AG08395 (cell line): ENCODE measurements around the gene KCNIP4.
"Not testable (repeated sequence)": the region's sequence is repeated elsewhere in the genome, so short reads cannot be mapped to it uniquely, and the experiment has no call there.

Source experiments
- DNase-seq: peaks from one replicate; pipeline ENCODE4 v3.0.0; 2012; ENCODE audit warnings: mixed read lengths, low spot score

KCNIP4 gene

DNA sequence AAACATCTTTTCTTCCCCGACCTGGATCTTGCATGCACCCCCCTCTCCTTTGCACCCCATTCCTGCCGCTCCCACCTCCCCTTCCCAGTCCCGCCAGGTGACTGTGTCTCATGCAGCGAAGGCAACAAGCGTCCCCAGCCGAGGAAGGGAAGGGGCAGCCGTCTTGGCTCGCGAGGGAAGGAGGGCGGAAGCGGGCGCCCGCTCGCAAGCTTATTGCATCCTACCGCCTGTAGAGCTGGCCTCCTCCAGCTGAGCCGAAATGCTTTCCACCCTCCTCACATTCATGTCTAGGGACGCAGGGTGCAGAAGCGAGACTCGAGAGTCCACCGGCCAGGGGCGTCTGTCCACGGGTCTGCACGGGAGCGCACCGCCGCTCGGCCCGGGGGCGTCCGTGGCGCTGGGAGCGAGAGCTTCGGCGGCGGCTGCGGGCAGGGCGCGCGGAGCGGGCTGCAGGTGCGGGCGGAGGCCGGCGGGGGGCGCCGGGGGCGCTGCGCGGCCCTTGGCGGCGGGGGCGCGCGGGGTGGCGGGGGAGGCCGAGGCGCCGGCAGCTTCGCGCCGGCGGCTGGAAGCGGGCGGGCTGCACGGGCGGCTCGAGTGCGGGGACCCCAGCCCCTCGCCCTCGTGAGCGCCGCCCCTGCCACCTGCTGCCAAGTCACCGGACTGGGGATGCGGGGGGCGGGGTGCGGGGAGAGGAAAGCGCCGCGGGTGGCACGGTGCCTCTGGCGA lies at the start of gene KCNIP4:
Gene KCNIP4 (minus strand): TSS at position 426 of the 726 bp plus-strand sequence.
- no peak for DNase-seq

- DNase-seq, result not testable (repeated sequence)
Observed at GRCh38 chr4:21996618-21997017, 48.0 kb upstream of the KCNIP4 start.

GRCh38 chr4:21992330-21992729 lies 43.8 kb upstream of the KCNIP4 start:
- DNase-seq, result no peak

DNA sequence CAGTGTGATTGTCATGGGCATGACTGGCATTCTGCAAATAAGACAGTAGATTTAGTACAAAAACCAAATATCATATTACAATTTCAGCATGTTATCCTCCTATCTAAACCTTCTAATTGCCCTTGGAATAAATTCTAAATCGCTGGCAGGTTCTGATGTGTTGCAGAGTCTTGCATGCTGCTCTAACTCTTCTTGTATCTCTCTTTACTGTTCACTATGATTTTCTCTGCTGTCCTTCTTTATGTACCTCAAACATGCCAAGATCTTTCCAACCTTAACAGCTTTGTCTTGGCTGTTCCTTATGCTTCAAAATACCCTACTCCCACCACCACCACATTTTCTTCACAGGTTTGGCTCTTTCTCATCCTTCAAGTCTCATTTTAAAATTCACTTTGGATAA lies 43.0 kb upstream of the KCNIP4 start:
- no peak for DNase-seq

DNA sequence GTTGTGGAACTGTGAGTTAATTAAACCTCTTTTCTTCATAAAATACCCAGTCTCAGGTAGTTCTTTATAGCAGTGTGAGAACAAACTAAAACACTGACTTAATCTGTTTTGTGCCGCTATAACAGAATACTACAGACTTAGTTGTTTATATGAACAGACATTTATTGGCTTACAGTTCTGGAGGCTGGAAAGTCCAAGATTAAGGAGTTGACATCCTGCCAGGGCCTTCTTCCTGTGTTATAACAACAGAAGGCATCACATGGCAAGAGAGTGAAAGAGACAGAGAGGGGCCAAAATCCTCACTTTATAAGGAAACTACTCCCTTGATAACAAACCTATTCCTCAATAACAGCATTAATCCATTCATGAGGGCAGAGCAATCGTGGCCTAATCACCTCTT lies 42.5 kb upstream of the KCNIP4 start:
- DNase-seq, result no peak

DNA sequence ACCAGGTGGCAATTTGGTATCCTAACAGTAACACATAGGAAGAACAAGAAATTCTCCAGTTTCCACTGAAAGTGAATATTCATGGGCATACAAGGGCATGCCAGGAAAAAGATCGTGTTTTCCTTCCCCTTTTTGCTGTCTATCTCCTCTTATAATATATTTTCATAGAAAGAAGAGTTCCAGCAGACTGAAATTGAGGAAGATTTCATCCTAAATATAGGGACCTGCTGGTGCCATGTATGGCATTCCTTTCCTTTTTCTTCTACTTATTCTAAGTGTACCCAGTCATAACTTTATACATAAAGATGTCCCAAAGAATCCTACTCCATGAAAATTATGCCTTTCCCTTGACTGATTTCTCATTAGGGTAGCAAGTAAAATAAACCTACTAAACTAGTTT lies 40.8 kb upstream of the KCNIP4 start:
- no peak for DNase-seq

DNA sequence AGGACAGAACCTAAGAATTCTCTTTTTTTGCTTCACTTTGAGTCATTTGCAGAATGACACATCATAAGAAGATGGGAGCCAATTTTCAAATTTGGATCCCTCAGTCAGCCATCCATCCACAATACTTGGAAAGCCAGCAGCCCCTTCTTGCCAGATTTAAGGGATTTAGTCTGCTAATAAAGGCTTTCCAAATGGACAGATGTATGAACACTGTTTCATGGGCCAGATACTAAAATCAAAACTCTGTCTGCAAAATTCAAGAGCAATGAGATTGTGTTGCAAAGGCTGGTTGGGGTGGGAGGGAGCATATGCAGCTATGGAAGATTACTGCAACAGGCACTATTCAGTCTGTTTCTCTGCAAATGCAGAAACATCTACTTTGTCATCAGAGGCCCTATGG lies 37.7 kb upstream of the KCNIP4 start:
- DNase-seq, result no peak

DNA sequence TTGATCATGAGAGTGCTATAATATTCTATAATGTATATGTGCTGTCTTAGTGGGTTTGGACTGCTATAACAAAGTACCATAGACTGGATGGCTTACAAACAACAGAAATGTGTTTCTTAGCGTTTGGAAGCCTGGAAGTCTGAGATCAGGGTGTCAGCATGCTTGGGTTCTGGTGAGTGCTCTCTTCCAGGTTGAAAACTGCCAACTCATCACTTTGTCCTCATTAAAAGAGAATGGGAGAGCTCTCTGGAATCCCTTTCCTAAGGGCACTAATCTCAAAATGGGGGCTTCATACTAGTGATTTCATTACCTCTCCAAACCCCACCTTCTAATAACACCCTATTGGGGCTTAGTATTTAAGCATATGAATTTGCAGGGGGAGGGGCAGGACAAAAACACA lies 33.5 kb upstream of the KCNIP4 start:
- DNase-seq, result no peak

DNA sequence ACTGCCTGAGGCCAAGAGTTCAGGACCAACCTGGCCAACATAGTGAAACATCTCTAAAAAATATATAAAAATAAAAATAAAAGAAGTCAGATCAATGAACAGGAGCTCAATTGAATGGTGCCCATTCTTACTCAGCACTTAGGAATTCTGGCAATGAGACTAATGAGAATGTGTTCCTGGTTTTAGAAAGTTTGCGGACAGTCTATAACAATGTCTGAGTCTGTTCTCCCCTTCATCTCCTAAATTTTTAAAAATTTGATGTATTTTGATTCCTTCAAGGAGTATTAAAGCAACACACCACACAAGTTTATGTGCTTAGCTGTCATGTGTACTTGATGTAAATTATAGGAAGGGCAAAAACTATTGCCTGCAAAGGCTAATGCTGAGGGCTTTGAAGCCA lies 30.6 kb upstream of the KCNIP4 start:
- no peak for DNase-seq

- DNase-seq, result no peak
Observed at GRCh38 chr4:21976166-21976565, 27.6 kb upstream of the KCNIP4 start.

DNA sequence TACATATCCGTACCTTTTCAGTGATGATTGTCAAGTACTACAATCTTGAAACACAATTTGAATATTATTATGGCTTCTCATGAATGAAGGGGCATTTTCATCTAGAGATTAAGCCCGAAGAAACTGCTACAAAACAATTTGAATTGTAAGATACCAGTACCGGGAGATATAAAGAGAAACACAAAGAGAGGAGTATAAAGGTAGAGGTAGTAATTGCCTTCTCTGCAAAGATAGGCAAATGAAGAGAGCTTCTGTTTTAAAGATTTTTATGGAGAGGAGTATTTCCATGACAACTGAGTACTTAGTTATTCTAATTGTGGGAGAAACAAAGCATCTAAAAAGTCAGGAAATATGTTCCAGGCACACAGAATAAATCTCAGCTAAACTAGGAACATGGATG lies 25.3 kb upstream of the KCNIP4 start:
- no peak for DNase-seq

- no peak for DNase-seq
Observed at GRCh38 chr4:21964762-21965319, 16.3 kb upstream of the KCNIP4 start.

DNA sequence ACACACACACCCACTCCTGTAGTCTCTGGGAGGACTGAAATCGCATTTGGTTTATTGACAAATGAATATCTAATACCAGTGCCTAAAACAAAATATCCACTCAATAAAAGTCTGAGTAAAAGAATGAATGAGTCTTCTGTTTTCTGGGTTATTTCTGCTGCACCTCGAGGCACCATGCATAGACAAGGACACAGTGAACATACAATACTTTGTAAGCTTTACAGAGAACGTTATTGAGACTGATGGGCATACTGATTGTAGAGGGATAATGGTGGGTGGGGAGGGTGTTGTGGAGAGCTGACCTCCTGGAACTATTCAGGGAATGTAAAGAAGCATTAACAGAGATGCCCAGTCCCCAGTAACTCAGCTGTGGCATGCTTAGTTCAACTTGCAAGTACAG lies 14.1 kb upstream of the KCNIP4 start:
- DNase-seq, result no peak

- no peak for DNase-seq
Observed at GRCh38 chr4:21960793-21961192, 12.2 kb upstream of the KCNIP4 start.

DNA sequence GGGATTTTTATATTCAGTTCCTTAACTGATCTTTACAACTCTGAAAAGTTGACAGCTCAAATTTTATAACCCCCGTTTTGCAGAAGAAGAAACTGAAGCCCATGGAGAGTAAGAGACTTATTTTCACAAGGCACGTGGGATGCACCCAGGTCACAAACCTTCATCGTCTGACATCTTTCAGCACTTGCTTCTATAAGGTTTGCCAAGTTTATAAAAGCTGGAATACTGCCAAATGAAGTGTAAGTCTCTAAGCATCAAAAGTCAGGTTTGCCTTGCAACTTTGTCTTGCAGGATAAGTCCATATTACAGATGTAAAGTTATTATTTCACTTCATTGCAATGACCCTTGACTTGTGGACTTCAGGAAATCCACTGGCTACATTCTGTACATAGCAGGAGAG lies 6.3 kb upstream of the KCNIP4 start:
- no peak for DNase-seq

- no peak for DNase-seq
Observed at GRCh38 chr4:21953653-21954052, 5.1 kb upstream of the KCNIP4 start.

DNA sequence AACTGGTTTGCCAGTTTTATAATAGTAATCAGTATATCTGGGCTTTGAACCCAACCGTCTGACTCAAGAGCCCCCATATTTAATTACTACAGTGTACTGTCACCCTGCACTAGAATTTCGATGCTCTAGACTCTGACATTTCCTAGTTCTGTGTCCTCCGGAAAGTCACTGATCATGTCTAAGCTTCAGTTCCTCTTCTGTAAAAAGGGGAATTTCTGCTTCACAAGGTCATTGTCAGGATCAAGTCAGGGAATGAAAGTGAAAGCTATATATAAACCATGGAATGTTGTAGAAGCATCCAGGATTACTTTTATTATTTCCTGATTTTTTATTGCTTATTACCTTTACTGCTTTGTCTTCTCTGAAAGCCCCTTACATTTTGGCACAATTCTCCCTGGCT lies 4.0 kb upstream of the KCNIP4 start:
- no peak for DNase-seq

DNA sequence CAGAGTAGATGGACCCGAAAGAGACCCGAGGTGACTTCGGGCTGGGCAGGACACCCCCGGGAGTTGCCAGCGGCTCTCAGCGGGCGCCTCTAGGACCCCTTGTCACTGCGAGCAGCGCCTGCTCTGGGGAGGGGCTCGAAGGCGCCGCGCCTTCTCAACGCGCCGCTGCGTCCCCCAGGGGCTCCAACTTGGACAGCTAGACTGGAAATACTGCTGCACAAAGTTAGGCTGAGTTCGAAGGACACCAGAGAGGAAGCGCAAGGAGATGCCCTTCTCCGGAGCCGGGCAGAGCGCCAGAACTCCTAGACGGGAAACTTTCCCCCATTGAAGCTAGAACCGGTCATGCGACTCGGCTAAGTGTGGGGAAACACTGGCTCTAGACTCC lies 493 bp upstream of the KCNIP4 start:
- DNase-seq, result no peak

DNA sequence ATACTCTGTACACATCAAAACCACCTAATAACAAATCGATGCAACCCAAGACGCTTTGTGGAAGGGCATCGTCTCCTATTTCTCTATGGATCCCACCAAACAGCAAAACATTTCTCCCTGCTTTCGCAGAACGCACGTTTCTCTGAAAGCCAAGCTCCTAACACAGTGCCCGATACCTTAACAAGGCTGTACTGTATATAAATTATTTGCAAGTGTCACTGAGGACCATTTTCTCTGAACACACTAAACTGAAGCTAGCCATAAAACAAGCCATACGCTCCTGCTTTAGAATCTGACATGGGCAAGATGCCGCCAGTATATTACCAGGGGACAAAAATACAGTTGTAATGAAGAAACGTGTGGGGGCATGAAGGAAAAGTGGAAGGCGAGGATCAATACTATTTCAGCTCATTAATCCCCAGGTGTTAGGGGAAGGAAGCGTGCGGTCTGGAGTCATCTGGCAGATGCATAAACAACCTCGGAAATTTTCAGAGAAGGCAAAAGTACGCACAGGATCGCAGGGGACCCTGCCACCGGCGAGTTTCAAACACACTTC lies 703 bp downstream of the KCNIP4 start:
- DNase-seq, result no peak

DNA sequence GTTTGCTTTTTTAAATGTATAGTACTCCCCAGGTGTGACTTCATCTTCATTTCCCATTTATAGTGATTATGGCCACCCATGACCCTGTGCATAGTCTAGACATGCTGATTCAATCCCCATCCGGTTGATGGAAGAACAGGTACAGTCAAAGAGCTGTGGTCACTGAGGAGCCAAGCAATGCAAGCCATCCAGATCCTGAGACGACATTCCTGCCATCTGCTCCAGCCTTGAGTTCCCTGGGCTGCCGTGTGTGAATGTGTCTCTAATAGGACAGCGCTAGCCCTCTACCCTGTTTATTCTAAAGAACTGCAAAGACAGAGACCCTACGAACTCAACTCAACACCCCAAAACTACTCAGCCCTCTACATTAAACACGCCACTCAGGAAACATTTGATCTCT lies 1.7 kb downstream of the KCNIP4 start:
- no peak for DNase-seq

- DNase-seq, result no peak
Observed at GRCh38 chr4:21921526-21922180, 26.9 kb downstream of the KCNIP4 start.

GRCh38 chr4:21915761-21916160 lies 32.8 kb downstream of the KCNIP4 start:
- DNase-seq, result no peak

GRCh38 chr4:21901831-21902230 lies 46.7 kb downstream of the KCNIP4 start:
- DNase-seq, result no peak
